Neural cell (in vitro differentiated cells): ENCODE results near the gene BCL2L12. TPM values are rescaled to one million over a fixed set of nuclear protein-coding genes. Genes with fewer than 3 reads are reported as not detected.

Experiments
- H2AFZ ChIP-seq: fragments of 200-600, 300-800 bp; sonication (generic), shearing (Covaris generic); 2 replicates; pipeline ENCODE4 v1.6.0; 2014; ENCODE audit warnings: low read depth, mild to moderate bottlenecking, antibody characterized with exemption, low read length, moderate library complexity
- H3F3A ChIP-seq: fragments of 200-600 bp; shearing (Covaris generic); 2 replicates; pipeline ENCODE4 v1.6.1; 2016; ENCODE audit warnings: mild to moderate bottlenecking, moderate library complexity, mixed read lengths, antibody characterized with exemption, low read length; ENCODE audit not compliant: insufficient read depth, poor library complexity, severe bottlenecking
- H3K27ac ChIP-seq: fragments of 200-600, 300-800 bp; sonication (generic), shearing (Covaris generic); 2 replicates; pipeline ENCODE4 v1.5.1; 2014; ENCODE audit warnings: mild to moderate bottlenecking, low read length, moderate library complexity
- H3K27me3 ChIP-seq: fragments of 300-800, 200-600 bp; sonication (generic), shearing (Covaris generic); 2 replicates; pipeline ENCODE4 v1.6.0; 2014; ENCODE audit warnings: mild to moderate bottlenecking, low read depth, low read length, moderate library complexity; ENCODE audit not compliant: insufficient read depth
- H3K36me3 ChIP-seq: fragments of 300-800, 200-600 bp; sonication (generic), shearing (Covaris generic); 2 replicates; pipeline ENCODE4 v1.5.1; 2014; ENCODE audit warnings: mild to moderate bottlenecking, antibody characterized with exemption, low read length, moderate library complexity; ENCODE audit not compliant: insufficient read depth
- H3K4me2 ChIP-seq: fragments of 300-800, 200-600 bp; sonication (generic), shearing (Covaris generic); 2 replicates; pipeline ENCODE4 v1.6.0; 2014; ENCODE audit warnings: mild to moderate bottlenecking, low read length
- H3K4me3 ChIP-seq: fragments of 300-800, 200-600 bp; sonication (generic), shearing (Covaris generic); 2 replicates; pipeline ENCODE4 v1.5.1; 2014; ENCODE audit warnings: mild to moderate bottlenecking, low read length, moderate library complexity
- H3K79me2 ChIP-seq: fragments of 200-600 bp; shearing (Covaris generic); replicated peaks from 2 replicates; pipeline ENCODE4 v1.6.0; 2014; ENCODE audit warnings: mild to moderate bottlenecking, low read length, moderate library complexity; ENCODE audit not compliant: insufficient read depth
- H3K9ac ChIP-seq: fragments of 300-800, 200-600 bp; sonication (generic), shearing (Covaris generic); 2 replicates; pipeline ENCODE4 v1.6.1; 2016; ENCODE audit warnings: mild to moderate bottlenecking, low read length, mixed read lengths
- H3K9me2 ChIP-seq: fragments of 200-600 bp; shearing (Covaris generic); 2 replicates; pipeline ENCODE4 v1.6.1; 2016; ENCODE audit warnings: mild to moderate bottlenecking, low read length, mixed read lengths; ENCODE audit not compliant: insufficient read depth
- H3K9me3 ChIP-seq: fragments of 200-600, 300-800 bp; sonication (generic), shearing (Covaris generic); 2 replicates; pipeline ENCODE4 v1.6.1; 2016; ENCODE audit warnings: mild to moderate bottlenecking, mixed run types, low read length, moderate library complexity, mixed read lengths
- H4K20me1 ChIP-seq: fragments of 200-600 bp; shearing (Covaris generic); 2 replicates; pipeline ENCODE4 v1.6.1; 2016; ENCODE audit warnings: mild to moderate bottlenecking, mixed run types; ENCODE audit not compliant: insufficient read depth
- EP300 ChIP-seq: fragments of 450-650 bp; conservative IDR thresholded peaks from 2 replicates; pipeline ENCODE4 v1.6.1; 2014; ENCODE audit warnings: antibody characterized with exemption, mild to moderate bottlenecking, moderate library complexity; ENCODE audit not compliant: poor library complexity, severe bottlenecking
- EZH2 ChIP-seq: fragments of 200-600, 300-800 bp; shearing (Covaris generic), sonication (generic); IDR thresholded peaks from 2 replicates; pipeline ENCODE4 v1.6.1; 2014; ENCODE audit warnings: antibody characterized with exemption, low read length, borderline replicate concordance, mild to moderate bottlenecking; ENCODE audit not compliant: insufficient read depth, poor library complexity, severe bottlenecking
- MXI1 ChIP-seq: fragments of 450-650 bp; conservative IDR thresholded peaks from 2 replicates; pipeline ENCODE4 v1.6.1; 2014; ENCODE audit warnings: antibody characterized with exemption, mild to moderate bottlenecking; ENCODE audit not compliant: poor library complexity, severe bottlenecking
- POLR2AphosphoS5 ChIP-seq: IDR thresholded peaks from 2 replicates; pipeline ENCODE4 v1.6.1; 2012
- RAD21 ChIP-seq: fragments of 450-650 bp; conservative IDR thresholded peaks from 2 replicates; pipeline ENCODE4 v1.6.1; 2014; ENCODE audit warnings: antibody characterized with exemption, mild to moderate bottlenecking, moderate library complexity
- SMC3 ChIP-seq: fragments of 450-650 bp; conservative IDR thresholded peaks from 2 replicates; pipeline ENCODE4 v1.6.1; 2014; ENCODE audit warnings: antibody characterized with exemption, mild to moderate bottlenecking, moderate library complexity; ENCODE audit not compliant: poor library complexity
- TAF1 ChIP-seq: IDR thresholded peaks from 2 replicates; pipeline ENCODE4 v1.6.1; 2012; ENCODE audit warnings: low read depth
- polyA plus RNA-seq: library from polyadenylated mRNA; depleted of rRNA; stranded (reverse); fragments of >200 nt; gene quantifications from 2 replicates; pipeline ENCODE4 v1.2.3, GENCODE V29; 2014
- TF ChIP-seq, protein P1 (sequence below): fragments of 450-650 bp; IDR thresholded peaks from 2 replicates; pipeline ENCODE4 v1.5.1; 2014; ENCODE audit warnings: antibody characterized with exemption, mild to moderate bottlenecking, moderate library complexity; ENCODE audit not compliant: poor library complexity, severe bottlenecking
- TF ChIP-seq, protein P2 (sequence below): IDR thresholded peaks from 2 replicates; pipeline ENCODE4 v1.6.1; 2012; ENCODE audit warnings: borderline replicate concordance

The BCL2L12 gene
- polyA plus RNA-seq, 1 donor from 2014 or later: 1.1 TPM

DNA sequence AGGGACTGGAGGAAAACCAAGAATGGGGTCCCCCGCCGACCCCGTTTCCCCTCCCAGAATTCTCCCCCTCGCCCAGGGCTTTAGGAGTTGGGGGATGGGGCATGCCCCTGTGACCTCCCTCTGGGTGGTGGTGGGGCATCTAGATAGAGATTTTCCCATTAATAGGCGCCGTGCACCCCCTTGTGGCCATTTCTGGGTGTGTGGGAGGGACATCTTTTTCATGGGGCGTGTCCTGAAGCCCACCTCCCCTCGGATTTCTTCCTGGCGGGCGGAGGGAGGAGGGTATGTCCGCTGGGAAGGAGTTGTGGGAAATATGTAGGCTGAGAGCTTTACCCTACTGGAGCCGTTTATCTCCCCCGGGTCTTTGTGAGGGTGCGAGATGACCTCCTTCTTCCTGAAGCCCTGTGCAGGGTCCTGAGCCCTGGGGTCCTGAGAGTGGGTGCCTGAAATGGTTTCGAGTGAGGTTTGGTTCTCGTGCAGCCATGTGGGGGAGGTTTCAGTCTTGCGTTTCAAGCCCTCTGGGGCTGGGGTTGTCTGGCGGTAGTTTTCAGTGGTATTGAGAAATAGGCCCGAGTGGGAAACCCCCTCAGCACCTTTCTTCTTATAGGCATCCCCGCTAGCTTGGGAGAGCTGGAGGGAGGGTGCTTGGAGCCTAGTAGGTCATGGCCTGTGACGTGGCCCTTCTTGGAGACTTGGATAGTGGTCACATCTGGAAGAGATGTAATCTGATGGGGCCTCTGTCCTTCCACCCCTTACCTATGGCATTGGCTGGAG lies 12.4 kb downstream of the BCL2L12 start:
- Histone ChIP-seq H3K9me2 (no peaks in the 10 kb centered on the region), H3K4me2 (peak overlapping the region; percentile 88), H4K20me1 (no peaks in the 10 kb centered on the region), H2AFZ (no peak overlapping the region), H3F3A (peaks cover 3% of the 10 kb centered on the region), H3K9ac (peak overlapping the region; percentile 98), H3K36me3 (no peaks in the 10 kb centered on the region), H3K4me3 (peak overlapping the region; percentile 100), H3K79me2 (peaks cover 35% of the 10 kb centered on the region), H3K9me3 (no peaks in the 10 kb centered on the region), H3K27ac (peak overlapping the region; percentile 97), H3K27me3 (no peaks in the 10 kb centered on the region)
- TF ChIP-seq MXI1 (no peak), EP300 (peak; percentile 34), RAD21 (peak; percentile 78), SMC3 (peak; percentile 68), POLR2AphosphoS5 (no peak), EZH2 (no peak), TAF1 (no peak)
- TF ChIP-seq, protein P1, sequence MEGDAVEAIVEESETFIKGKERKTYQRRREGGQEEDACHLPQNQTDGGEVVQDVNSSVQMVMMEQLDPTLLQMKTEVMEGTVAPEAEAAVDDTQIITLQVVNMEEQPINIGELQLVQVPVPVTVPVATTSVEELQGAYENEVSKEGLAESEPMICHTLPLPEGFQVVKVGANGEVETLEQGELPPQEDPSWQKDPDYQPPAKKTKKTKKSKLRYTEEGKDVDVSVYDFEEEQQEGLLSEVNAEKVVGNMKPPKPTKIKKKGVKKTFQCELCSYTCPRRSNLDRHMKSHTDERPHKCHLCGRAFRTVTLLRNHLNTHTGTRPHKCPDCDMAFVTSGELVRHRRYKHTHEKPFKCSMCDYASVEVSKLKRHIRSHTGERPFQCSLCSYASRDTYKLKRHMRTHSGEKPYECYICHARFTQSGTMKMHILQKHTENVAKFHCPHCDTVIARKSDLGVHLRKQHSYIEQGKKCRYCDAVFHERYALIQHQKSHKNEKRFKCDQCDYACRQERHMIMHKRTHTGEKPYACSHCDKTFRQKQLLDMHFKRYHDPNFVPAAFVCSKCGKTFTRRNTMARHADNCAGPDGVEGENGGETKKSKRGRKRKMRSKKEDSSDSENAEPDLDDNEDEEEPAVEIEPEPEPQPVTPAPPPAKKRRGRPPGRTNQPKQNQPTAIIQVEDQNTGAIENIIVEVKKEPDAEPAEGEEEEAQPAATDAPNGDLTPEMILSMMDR: peak; percentile 89
- TF ChIP-seq, protein P2, sequence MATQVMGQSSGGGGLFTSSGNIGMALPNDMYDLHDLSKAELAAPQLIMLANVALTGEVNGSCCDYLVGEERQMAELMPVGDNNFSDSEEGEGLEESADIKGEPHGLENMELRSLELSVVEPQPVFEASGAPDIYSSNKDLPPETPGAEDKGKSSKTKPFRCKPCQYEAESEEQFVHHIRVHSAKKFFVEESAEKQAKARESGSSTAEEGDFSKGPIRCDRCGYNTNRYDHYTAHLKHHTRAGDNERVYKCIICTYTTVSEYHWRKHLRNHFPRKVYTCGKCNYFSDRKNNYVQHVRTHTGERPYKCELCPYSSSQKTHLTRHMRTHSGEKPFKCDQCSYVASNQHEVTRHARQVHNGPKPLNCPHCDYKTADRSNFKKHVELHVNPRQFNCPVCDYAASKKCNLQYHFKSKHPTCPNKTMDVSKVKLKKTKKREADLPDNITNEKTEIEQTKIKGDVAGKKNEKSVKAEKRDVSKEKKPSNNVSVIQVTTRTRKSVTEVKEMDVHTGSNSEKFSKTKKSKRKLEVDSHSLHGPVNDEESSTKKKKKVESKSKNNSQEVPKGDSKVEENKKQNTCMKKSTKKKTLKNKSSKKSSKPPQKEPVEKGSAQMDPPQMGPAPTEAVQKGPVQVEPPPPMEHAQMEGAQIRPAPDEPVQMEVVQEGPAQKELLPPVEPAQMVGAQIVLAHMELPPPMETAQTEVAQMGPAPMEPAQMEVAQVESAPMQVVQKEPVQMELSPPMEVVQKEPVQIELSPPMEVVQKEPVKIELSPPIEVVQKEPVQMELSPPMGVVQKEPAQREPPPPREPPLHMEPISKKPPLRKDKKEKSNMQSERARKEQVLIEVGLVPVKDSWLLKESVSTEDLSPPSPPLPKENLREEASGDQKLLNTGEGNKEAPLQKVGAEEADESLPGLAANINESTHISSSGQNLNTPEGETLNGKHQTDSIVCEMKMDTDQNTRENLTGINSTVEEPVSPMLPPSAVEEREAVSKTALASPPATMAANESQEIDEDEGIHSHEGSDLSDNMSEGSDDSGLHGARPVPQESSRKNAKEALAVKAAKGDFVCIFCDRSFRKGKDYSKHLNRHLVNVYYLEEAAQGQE: no peak

DNA sequence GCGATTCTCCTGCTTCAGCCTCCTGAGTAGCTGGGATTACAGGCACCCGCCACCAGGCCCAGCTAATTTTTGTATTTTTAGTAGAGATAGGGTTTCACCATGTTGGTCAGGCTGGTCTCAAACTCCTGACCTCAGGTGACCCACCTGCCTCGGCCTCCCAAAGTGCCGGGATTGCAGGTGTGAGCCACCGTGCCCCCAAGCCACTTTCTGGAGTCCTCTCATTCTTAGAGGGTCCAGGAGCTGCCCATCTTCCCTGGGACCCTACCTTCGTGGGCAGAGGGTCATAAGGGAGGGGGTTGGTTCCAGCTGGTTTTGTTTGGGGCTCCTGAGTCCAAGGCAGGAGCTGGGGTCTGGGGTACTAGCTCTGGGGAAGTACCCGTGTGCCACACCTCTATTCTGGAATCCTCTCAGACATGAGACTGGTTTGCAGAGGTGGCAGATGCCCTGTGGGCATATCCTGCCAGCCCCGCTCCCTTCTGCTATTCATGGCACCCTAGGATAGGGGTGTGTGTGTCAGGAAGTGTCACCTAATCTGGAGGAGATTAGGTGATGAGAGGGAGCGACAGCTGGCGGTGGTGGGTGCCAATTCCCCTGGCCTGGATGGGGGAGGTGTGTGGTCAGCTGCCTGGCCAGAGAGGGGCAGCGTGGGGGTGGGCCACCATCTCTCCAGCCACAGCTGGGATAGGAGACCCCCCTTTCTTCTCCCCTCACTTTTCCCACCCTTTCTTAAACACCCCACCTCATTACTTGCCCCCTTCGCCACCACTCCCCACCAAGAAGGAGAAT lies 13.4 kb downstream of the BCL2L12 start:
- TF ChIP-seq POLR2AphosphoS5: no peak
- Histone ChIP-seq H3F3A (peaks cover 3% of the 10 kb centered on the region), H3K9me3 (no peaks in the 10 kb centered on the region), H3K4me3 (peak overlapping the region; percentile 100), H4K20me1 (no peaks in the 10 kb centered on the region), H3K4me2 (no peak overlapping the region), H3K79me2 (peaks cover 35% of the 10 kb centered on the region), H3K27ac (peak overlapping the region; percentile 91), H2AFZ (no peak overlapping the region), H3K27me3 (no peaks in the 10 kb centered on the region), H3K9ac (peak overlapping the region; percentile 68), H3K9me2 (no peaks in the 10 kb centered on the region), H3K36me3 (no peaks in the 10 kb centered on the region)
